ENCODE measurements around the gene SMG6. TPM values are rescaled to one million over a fixed set of nuclear protein-coding genes. Genes with fewer than 3 reads are reported as not detected.
A peak's percentile ranks its signal among the peaks of the same experiment; 100 is the strongest.

SMG6 gene
- total and polyA plus RNA-seq, 2 of the 4 experiments (the other 2 are of a cell fraction), result 16.3 to 30.3 TPM

GRCh38 chr17:2057760-2058585 is 245.6 kb downstream of the SMG6 start (continued):
- TF ChIP-seq RCOR1 (IDR thresholded peaks at IDR 0.05; ENCODE audit: insufficient replicate concordance, low read length), result no peak

GRCh38 chr17:2057175-2057759 is 246.3 kb downstream of the SMG6 start:
- Histone ChIP-seq H3K27me3 (ENCODE audit: control insufficient read depth, insufficient read depth, low read length) (no peaks in the 10 kb centered on the region), H2BK20ac (ENCODE audit: low read depth, low read length) (no peak overlapping the region), H3K14ac (replicated peaks; ENCODE audit: low read depth, low read length) (no peak overlapping the region), H3K9me1 (ENCODE audit: insufficient read depth, low read length) (0 out of 2 replicates have a peak, but pooled peaks cover 7% of the 10 kb centered on the region), H4K20me1 (ENCODE audit: insufficient read depth, low read length) (peaks cover 30% of the 10 kb centered on the region), H3K9ac (ENCODE audit: low read depth, low read length) (peak overlapping the region; percentile 56), H3K56ac (ENCODE audit: extremely low read depth, insufficient read depth, low read length) (no peak overlapping the region), H4K91ac (ENCODE audit: insufficient read depth, low read depth, low read length) (peak overlapping the region; percentile 20; the same call in 1 of the 2 replicates), H3K4me2 (ENCODE audit: low read depth, low read length) (no peak overlapping the region), H2AK5ac (ENCODE audit: low read depth, low read length) (no peak overlapping the region), H3K79me1 (ENCODE audit: low read depth in 1 of 2, low read length in 2 of 2) (peaks cover 13 to 45% of the 10 kb centered on the region in 2 experiments), H4K5ac (ENCODE audit: low read depth, low read length) (no peak overlapping the region), H3K4me1 (ENCODE audit: control insufficient read depth, insufficient read depth, low read length) (peaks cover 39% of the 10 kb centered on the region), H2BK120ac (ENCODE audit: low read depth, low read length) (no peak overlapping the region), H2BK15ac (ENCODE audit: low read depth, low read length) (no peak overlapping the region; the same call in 2 of the 3 replicates), H3K4me3 (ENCODE audit: insufficient read depth, low read depth, low read length) (peak overlapping the region; percentile 75), H3K36me3 (ENCODE audit: control insufficient read depth, insufficient read depth, low read length) (peaks cover 46% of the 10 kb centered on the region), H2BK5ac (ENCODE audit: low read depth, low read length, poor library complexity, severe bottlenecking) (peak overlapping the region; percentile 95), H4K8ac (ENCODE audit: low read depth in 2 of 2, low read length in 2 of 2) (peak overlapping the region in 1 of 2 experiments; percentile 75; a peak in 1 of 4 replicates), H3K18ac (ENCODE audit: low read depth, low read length) (no peak overlapping the region), H2AFZ (replicated peaks; ENCODE audit: low read length, poor library complexity) (peak overlapping the region; percentile 53), H3K4ac (ENCODE audit: low read depth, low read length) (0 out of 2 replicates have a peak overlapping the region, but pooled peaks have one; percentile 48), H3K27ac (ENCODE audit: insufficient read depth, low read length) (peak overlapping the region; percentile 98), H3K9me3 (ENCODE audit: control insufficient read depth, insufficient read depth, low read length) (no peaks in the 10 kb centered on the region), H2AK9ac (replicated peaks; ENCODE audit: low read depth, low read length, poor library complexity) (peak overlapping the region; percentile 68), H3K23ac (ENCODE audit: low read depth, low read length) (no peak overlapping the region)
- DNase-seq, result no peak
- in situ Hi-C loops (cut with MboI; ENCODE audit: low sequenced_read_pairs) (no loop called here), intact Hi-C loops (cut with micrococcal nuclease) (no loop called here), dilution Hi-C loops (cut with HindIII; ENCODE audit: low sequenced_read_pairs, unreplicated experiment) (no loop called here)
- BruUV-seq (replicated peaks), result no TSS peak
- ChIA-PET CTCF (interaction anchor here (0.7 to 6.3 kb wide), 5 partner anchors 12 to 359 kb away, joined by 3 to 57 read pairs (median 3); no protein-coding TSS in a partner anchor), POLR2A (ENCODE audit: unreplicated experiment) (no interaction called here)
- 7% methylated on average over 58 of the region's 81 CpGs; no CpG with 5 or more reads in 1 of the 2 experiments for WGBS, 2 experiments (ENCODE audit: extremely low coverage in 2 of 2, insufficient read length in 1 of 2)
- no peak for ATAC-seq (ENCODE audit: low read depth)
- TF ChIP-seq MAZ (IDR thresholded peaks at IDR 0.05; ENCODE audit: borderline replicate concordance, low read depth, low read length), result no peak
- TF ChIP-seq RFX5 (IDR thresholded peaks at IDR 0.05; ENCODE audit: low read depth, low read length), result no peak
- no peak for TF ChIP-seq BHLHE40 (IDR thresholded peaks at IDR 0.05; ENCODE audit: low read depth, low read length)
- TF ChIP-seq MAFK (IDR thresholded peaks at IDR 0.05; ENCODE audit: low read depth, low read length), result no peak
- TF ChIP-seq NFE2L2 (IDR thresholded peaks at IDR 0.05; ENCODE audit: low read depth, low read length), result no peak
- no peak for TF ChIP-seq CEBPB (IDR thresholded peaks at IDR 0.05; ENCODE audit: low read depth, low read length)
- TF ChIP-seq MXI1 (IDR thresholded peaks at IDR 0.05; ENCODE audit: borderline replicate concordance, low read depth, low read length), result no peak
- TF ChIP-seq RAD21 (IDR thresholded peaks at IDR 0.05; ENCODE audit: low read length), result no peak
- no peak for TF ChIP-seq FOS (IDR thresholded peaks at IDR 0.05; ENCODE audit: low read depth, low read length)
- TF ChIP-seq RCOR1 (IDR thresholded peaks at IDR 0.05; ENCODE audit: insufficient replicate concordance, low read length), result no peak
- no peak for TF ChIP-seq POLR2A (IDR thresholded peaks at IDR 0.05; ENCODE audit: low read depth, low read length)
- no peak for TF ChIP-seq CHD1 (IDR thresholded peaks at IDR 0.05; ENCODE audit: low read depth, low read length)
- TF ChIP-seq USF2 (IDR thresholded peaks at IDR 0.05; ENCODE audit: low read depth, low read length), result no peak
